IMR-90 (cell line): ENCODE data around the gene IRF2BP2. TPM values are rescaled to one million over a fixed set of nuclear protein-coding genes. Genes with fewer than 3 reads are reported as not detected.
A peak's percentile ranks its signal among the peaks of the same experiment; 100 is the strongest.

Source experiments
- ATAC-seq: fragments of 200-7000 bp; cut with Tn5 transposase; 2 replicates; pipeline ENCODE4 v1.9.1; 2020; ENCODE audit warnings: low read depth, mild to moderate bottlenecking, moderate library complexity
- BruUV-seq: library from RNA; stranded (reverse); fragments of 400-500 nt; replicated peaks from 2 replicates; lab custom pipeline; 2021; lab: Mats Ljungman, UMichigan
- CTCF ChIA-PET: fragments of 300-600 bp; formaldehyde crosslinking; extraction: SDS; loops from one replicate; lab custom pipeline; 2021; ENCODE audit warnings: antibody characterized with exemption; lab: Yijun Ruan, JAX
- POLR2A ChIA-PET: fragments of 300-600 bp; sonication (Branson Sonifier 250); formaldehyde crosslinking; loops from one replicate; lab custom pipeline; 2022; ENCODE audit warnings: antibody characterized with exemption; ENCODE audit not compliant: unreplicated experiment; lab: Charles Lee
- DNase-seq: peaks from one replicate; pipeline ENCODE4 v3.0.0; 2013
- H2AFZ ChIP-seq: replicated peaks from 2 replicates; pipeline ENCODE3; 2013; ENCODE audit warnings: low read length, mild to moderate bottlenecking; ENCODE audit not compliant: poor library complexity
- H2AK5ac ChIP-seq: 2 replicates; pipeline ENCODE4 v1.6.1; 2013; ENCODE audit warnings: low read depth, low read length, inconsistent platforms
- H2AK9ac ChIP-seq: replicated peaks from 2 replicates; pipeline ENCODE3; 2013; ENCODE audit warnings: mild to moderate bottlenecking, low read depth, low read length, moderate library complexity; ENCODE audit not compliant: poor library complexity
- H2BK120ac ChIP-seq: 2 replicates; pipeline ENCODE4 v1.6.1; 2013; ENCODE audit warnings: low read depth, low read length, inconsistent platforms
- H2BK15ac ChIP-seq: 3 replicates; pipeline ENCODE4 v1.6.1; 2013; ENCODE audit warnings: low read depth, low read length, inconsistent platforms
- H2BK20ac ChIP-seq: 2 replicates; pipeline ENCODE4 v1.6.1; 2013; ENCODE audit warnings: low read depth, mild to moderate bottlenecking, inconsistent platforms, low read length, moderate library complexity
- H2BK5ac ChIP-seq: 2 replicates; pipeline ENCODE4 v1.6.1; 2013; ENCODE audit warnings: mild to moderate bottlenecking, low read depth, low read length, inconsistent platforms; ENCODE audit not compliant: poor library complexity, severe bottlenecking
- H3K14ac ChIP-seq: replicated peaks from 2 replicates; pipeline ENCODE4 v1.6.1; 2013; ENCODE audit warnings: low read depth, low read length, inconsistent platforms
- H3K18ac ChIP-seq: 2 replicates; pipeline ENCODE4 v1.6.1; 2013; ENCODE audit warnings: low read depth, low read length, control low read depth
- H3K23ac ChIP-seq: 2 replicates; pipeline ENCODE4 v1.6.1; 2013; ENCODE audit warnings: low read depth, low read length, inconsistent platforms
- H3K27ac ChIP-seq: 2 replicates; pipeline ENCODE4 v1.5.1; 2013; ENCODE audit warnings: mild to moderate bottlenecking, control low read depth, low read length; ENCODE audit not compliant: insufficient read depth
- H3K27me3 ChIP-seq: 2 replicates; pipeline ENCODE4 v1.6.1; 2013; ENCODE audit warnings: low read length; ENCODE audit not compliant: control insufficient read depth, insufficient read depth
- H3K36me3 ChIP-seq: 2 replicates; pipeline ENCODE4 v1.6.1; 2013; ENCODE audit warnings: low read length, mixed read lengths; ENCODE audit not compliant: control insufficient read depth, insufficient read depth
- H3K4ac ChIP-seq: 2 replicates; pipeline ENCODE4 v1.6.1; 2013; ENCODE audit warnings: low read depth, low read length, inconsistent platforms
- H3K4me1 ChIP-seq: 2 replicates; pipeline ENCODE4 v1.6.1; 2013; ENCODE audit warnings: low read length, mixed read lengths; ENCODE audit not compliant: control insufficient read depth, insufficient read depth
- H3K4me2 ChIP-seq: 2 replicates; pipeline ENCODE4 v1.6.1; 2013; ENCODE audit warnings: low read depth, mild to moderate bottlenecking, control low read depth, low read length, moderate library complexity
- H3K4me3 ChIP-seq: 2 replicates; pipeline ENCODE4 v1.5.1; 2013; ENCODE audit warnings: low read depth, mild to moderate bottlenecking, control low read depth, low read length, moderate library complexity; ENCODE audit not compliant: insufficient read depth
- H3K56ac ChIP-seq: 2 replicates; pipeline ENCODE4 v1.6.1; 2013; ENCODE audit warnings: low read length, inconsistent platforms; ENCODE audit not compliant: insufficient read depth; ENCODE audit errors: extremely low read depth
- H3K79me1 ChIP-seq, 2 experiments: 2 replicates each; pipeline ENCODE4 v1.6.1; 2013; ENCODE audit warnings: low read length in 2 of 2, inconsistent platforms in 1 of 2, low read depth in 1 of 2
- H3K9ac ChIP-seq: 2 replicates; pipeline ENCODE4 v1.6.1; 2013; ENCODE audit warnings: low read depth, low read length, control low read depth
- H3K9me1 ChIP-seq: 2 replicates; pipeline ENCODE4 v1.6.1; 2013; ENCODE audit warnings: low read length, inconsistent platforms; ENCODE audit not compliant: insufficient read depth
- H3K9me3 ChIP-seq: 2 replicates; pipeline ENCODE4 v1.6.1; 2013; ENCODE audit warnings: low read length; ENCODE audit not compliant: control insufficient read depth, insufficient read depth
- H4K20me1 ChIP-seq: 2 replicates; pipeline ENCODE4 v1.6.1; 2013; ENCODE audit warnings: low read length, inconsistent platforms; ENCODE audit not compliant: insufficient read depth
- H4K5ac ChIP-seq: 2 replicates; pipeline ENCODE4 v1.6.1; 2013; ENCODE audit warnings: mild to moderate bottlenecking, low read depth, low read length, control low read depth
- H4K8ac ChIP-seq, 2 experiments: 2 replicates each; pipeline ENCODE4 v1.6.1; 2013; ENCODE audit warnings: low read depth in 2 of 2, low read length in 2 of 2, control low read depth in 1 of 2, inconsistent platforms in 1 of 2
- H4K91ac ChIP-seq: 2 replicates; pipeline ENCODE4 v1.6.1; 2013; ENCODE audit warnings: low read depth, low read length, inconsistent platforms; ENCODE audit not compliant: insufficient read depth
- BHLHE40 ChIP-seq: fragments of 150-350 bp; IDR thresholded peaks from 2 replicates; pipeline ENCODE4 v1.6.1; 2016; ENCODE audit warnings: mild to moderate bottlenecking, low read depth, low read length
- CTCF ChIP-seq: conservative IDR thresholded peaks from 2 replicates; pipeline ENCODE4 v1.5.1; 2012; ENCODE audit warnings: mild to moderate bottlenecking, low read depth, low read length, improper control_type of control experiment
- FOS ChIP-seq: fragments of 150-350 bp; IDR thresholded peaks from 2 replicates; pipeline ENCODE4 v1.6.1; 2016; ENCODE audit warnings: low read depth, low read length
- MAFK ChIP-seq: IDR thresholded peaks from 2 replicates; pipeline ENCODE4 v1.6.1; 2012; ENCODE audit warnings: low read depth, low read length, improper control_type of control experiment
- RAD21 ChIP-seq: IDR thresholded peaks from 2 replicates; pipeline ENCODE4 v1.6.1; 2012; ENCODE audit warnings: low read length, improper control_type of control experiment
- RCOR1 ChIP-seq: IDR thresholded peaks from 2 replicates; pipeline ENCODE4 v1.6.1; 2012; ENCODE audit warnings: mild to moderate bottlenecking, low read length, improper control_type of control experiment; ENCODE audit not compliant: insufficient replicate concordance
- USF2 ChIP-seq: fragments of 150-350 bp; IDR thresholded peaks from 2 replicates; pipeline ENCODE4 v1.6.1; 2017; ENCODE audit warnings: mild to moderate bottlenecking, antibody characterized with exemption, low read length, low read depth
- WGBS, 2 experiments: methylation state at CpG; one replicate each; pipeline versions ENCODE4 v1.1.5 to v1.1.7; 2013; ENCODE audit warnings: missing lambda C conversion rate in 2 of 2; ENCODE audit not compliant: insufficient read length in 1 of 2; ENCODE audit errors: extremely low coverage in 2 of 2; 5-methylcytosine and 5-hydroxymethylcytosine counted together
- dilution Hi-C: fragments of 300-500 bp; cut with HindIII; formaldehyde crosslinking; loops from one replicate; pipeline ENCODE4 v1.14.3; 2018; ENCODE audit warnings: low sequenced_read_pairs; ENCODE audit not compliant: unreplicated experiment
- in situ Hi-C: fragments of 300-500 bp; cut with MboI; formaldehyde crosslinking; loops from 3 replicates; pipeline ENCODE4 v1.14.3; 2019; ENCODE audit warnings: low sequenced_read_pairs, inconsistent platforms, mixed read lengths
- intact Hi-C: fragments of 100-400 bp; cut with micrococcal nuclease; formaldehyde crosslinking; loops from 2 replicates; pipeline ENCODE4 v1.10.0; 2022
- polyA plus RNA-seq, 3 experiments: library from polyadenylated mRNA; depleted of rRNA; stranded (reverse); fragments of >200 nt; gene quantifications; 2 replicates each; pipeline ENCODE4 v1.2.3, GENCODE V29; 2012; ENCODE audit warnings: low replicate concordance in 1 of 3
- total RNA-seq: library from RNA; depleted of rRNA; stranded (reverse); fragments of >200 nt; gene quantifications from 2 replicates; pipeline ENCODE4 v1.2.3, GENCODE V29; 2012

Gene IRF2BP2
- total and polyA plus RNA-seq, 2 of the 4 experiments (the other 2 are of a cell fraction): 47.0 to 66.6 TPM

GRCh38 chr1:234610061-234610665 is at the start of gene IRF2BP2 (continued):
- TF ChIP-seq RCOR1 (no peak), MAFK (no peak), USF2 (no peak)

- Histone ChIP-seq H4K20me1 (no peaks in the 10 kb centered on the region), H3K9ac (no peak overlapping the region), H3K4me2 (no peak overlapping the region), H3K4me1 (peaks cover 22% of the 10 kb centered on the region), H4K91ac (peak overlapping the region; percentile 96), H3K14ac (peak overlapping the region; percentile 87), H2BK15ac (peak overlapping the region; percentile 97; the same call in 2 of the 3 replicates), H2BK20ac (peak overlapping the region; percentile 84), H3K9me3 (no peaks in the 10 kb centered on the region), H3K4ac (peak overlapping the region; percentile 81), H3K23ac (peak overlapping the region; percentile 26; the same call in 1 of the 2 replicates), H3K4me3 (no peak overlapping the region), H4K5ac (peak overlapping the region; percentile 14; the same call in 1 of the 2 replicates), H3K79me1 (peaks cover 0 to 12% of the 10 kb centered on the region in 2 experiments; a peak in 1 of 4 replicates), H3K27me3 (no peaks in the 10 kb centered on the region), H3K36me3 (no peaks in the 10 kb centered on the region), H2AFZ (peak overlapping the region; percentile 85), H3K27ac (peak overlapping the region; percentile 55), H2BK120ac (peak overlapping the region; percentile 98), H3K18ac (peak overlapping the region; percentile 30; the same call in 1 of the 2 replicates), H2AK9ac (peak overlapping the region; percentile 91), H3K9me1 (peaks cover 28% of the 10 kb centered on the region), H2AK5ac (peak overlapping the region; percentile 75), H3K56ac (peak overlapping the region; percentile 90), H2BK5ac (peak overlapping the region; percentile 87), H4K8ac (peak overlapping the region; percentile 78 to 91)
- TF ChIP-seq RAD21: 0 out of 2 replicates have a peak, but pooled peaks have one; percentile 15
- no peak for TF ChIP-seq CTCF
- TF ChIP-seq BHLHE40: 0 out of 2 replicates have a peak, but pooled peaks have one; percentile 9
- TF ChIP-seq FOS: peak; percentile 86
- ATAC-seq: peak; percentile 91
- no TSS peak for BruUV-seq
- dilution Hi-C loops (no loop called here), in situ Hi-C loops (no loop called here), intact Hi-C loops (no loop called here)
- CTCF ChIA-PET: no interaction called here
- 0% methylated on average over 1 of the region's 9 CpGs; no CpG with 5 or more reads in 1 of the 2 experiments for WGBS, 2 experiments
- POLR2A ChIA-PET: no interaction called here
- DNase-seq: peak; percentile 89
These were observed 49.6 kb upstream of the IRF2BP2 start for GRCh38 chr1:234659538-234659937.
